HG02678 (cell line): ENCODE measurements around the gene SFTA2.
"Not testable (repeated sequence)": the region's sequence is repeated elsewhere in the genome, so short reads cannot be mapped to it uniquely, and the experiment has no call there.

Experiments
- ATAC-seq: cut with Tn5 transposase; IDR thresholded peaks from one replicate; pipeline ENCODE4 v1.9.1; 2021; ENCODE audit warnings: mild to moderate bottlenecking, moderate library complexity; ENCODE audit not compliant: unreplicated experiment

SFTA2 gene

GRCh38 chr6:30931969-30932645, at the start of gene SFTA2:
SFTA2 (minus strand) TSS chr6:30932170; CDS start chr6:30932096, 74 bp downstream.
- ATAC-seq = no peak

- no peak for ATAC-seq
Measured at GRCh38 chr6:30979690-30980089, 47.7 kb upstream of the SFTA2 start.

GRCh38 chr6:30979141-30979540, 47.2 kb upstream of the SFTA2 start:
- ATAC-seq = no peak

- ATAC-seq = no peak
Measured at GRCh38 chr6:30974490-30975252, 42.7 kb upstream of the SFTA2 start.

- no peak for ATAC-seq
Measured at GRCh38 chr6:30972816-30973215, 40.8 kb upstream of the SFTA2 start.

- ATAC-seq = no peak
Measured at GRCh38 chr6:30970946-30971345, 39.0 kb upstream of the SFTA2 start.

- ATAC-seq = not testable (repeated sequence)
Measured at GRCh38 chr6:30969171-30969570, 37.2 kb upstream of the SFTA2 start.

GRCh38 chr6:30966154-30966553, 34.2 kb upstream of the SFTA2 start:
- no peak for ATAC-seq

GRCh38 chr6:30965140-30965601, 33.2 kb upstream of the SFTA2 start:
- no peak for ATAC-seq

GRCh38 chr6:30964075-30964474, 32.1 kb upstream of the SFTA2 start:
- no peak for ATAC-seq

- no peak for ATAC-seq
Measured at GRCh38 chr6:30963641-30964040, 31.7 kb upstream of the SFTA2 start.

- no peak for ATAC-seq
Measured at GRCh38 chr6:30962716-30963115, 30.7 kb upstream of the SFTA2 start.

GRCh38 chr6:30960907-30961673, 29.1 kb upstream of the SFTA2 start:
- no peak for ATAC-seq

GRCh38 chr6:30957716-30958115, 25.7 kb upstream of the SFTA2 start:
- no peak for ATAC-seq

GRCh38 chr6:30955367-30956042, 23.5 kb upstream of the SFTA2 start:
- peak; percentile 63 for ATAC-seq

- no peak for ATAC-seq
Measured at GRCh38 chr6:30954631-30955366, 22.8 kb upstream of the SFTA2 start.

GRCh38 chr6:30951907-30952469, 20.0 kb upstream of the SFTA2 start:
- no peak for ATAC-seq

- ATAC-seq = no peak
Measured at GRCh38 chr6:30948811-30949210, 16.8 kb upstream of the SFTA2 start.

- no peak for ATAC-seq
Measured at GRCh38 chr6:30947231-30947630, 15.3 kb upstream of the SFTA2 start.

GRCh38 chr6:30945281-30945680, 13.3 kb upstream of the SFTA2 start:
- ATAC-seq = no peak
